HG03135 (cell line): Measurements from ENCODE around the gene NSD2.
A peak's percentile ranks its signal among the peaks of the same experiment; 100 is the strongest.

Experiments used
- ATAC-seq: cut with Tn5 transposase; IDR thresholded peaks from one replicate; pipeline ENCODE4 v1.9.1; 2021; ENCODE audit warnings: mild to moderate bottlenecking, moderate library complexity; ENCODE audit not compliant: unreplicated experiment

Gene NSD2

GRCh38 chr4:1862961-1863296 lies 8.3 kb upstream of the NSD2 start:
- no peak for ATAC-seq

GRCh38 chr4:1863297-1864033 lies 7.7 kb upstream of the NSD2 start:
- ATAC-seq, result no peak

GRCh38 chr4:1864076-1865008 lies 6.9 kb upstream of the NSD2 start:
- no peak for ATAC-seq

GRCh38 chr4:1866189-1866661 lies 5.0 kb upstream of the NSD2 start:
- no peak for ATAC-seq

- no peak for ATAC-seq
These were observed 2.9 kb upstream of the NSD2 start for GRCh38 chr4:1868293-1868692.

GRCh38 chr4:1868912-1869311 lies 2.3 kb upstream of the NSD2 start:
- no peak for ATAC-seq

GRCh38 chr4:1869530-1870327 lies 1.5 kb upstream of the NSD2 start:
- ATAC-seq, result peak; percentile 8

- peak; percentile 50 for ATAC-seq
These were observed 940 bp upstream of the NSD2 start for GRCh38 chr4:1870328-1870577.

GRCh38 chr4:1871471-1872021 lies 353 bp downstream of the NSD2 start:
- ATAC-seq, result peak; percentile 13

- ATAC-seq, result no peak
These were observed 1.7 kb downstream of the NSD2 start for GRCh38 chr4:1872870-1873269.

GRCh38 chr4:1873291-1873690 lies 2.1 kb downstream of the NSD2 start:
- ATAC-seq, result no peak

- ATAC-seq, result no peak
These were observed 2.6 kb downstream of the NSD2 start for GRCh38 chr4:1873776-1874175.

- ATAC-seq, result no peak
These were observed 3.0 kb downstream of the NSD2 start for GRCh38 chr4:1874201-1874600.

- ATAC-seq, result no peak
These were observed 8.3 kb downstream of the NSD2 start for GRCh38 chr4:1879485-1879884.

- ATAC-seq, result no peak
These were observed 9.1 kb downstream of the NSD2 start for GRCh38 chr4:1880332-1880731.

GRCh38 chr4:1882850-1883271 lies 11.7 kb downstream of the NSD2 start:
- ATAC-seq, result no peak

- no peak for ATAC-seq
These were observed 12.4 kb downstream of the NSD2 start for GRCh38 chr4:1883583-1883982.

- ATAC-seq, result no peak
These were observed 14.2 kb downstream of the NSD2 start for GRCh38 chr4:1885414-1885813.

GRCh38 chr4:1887052-1887451 lies 15.9 kb downstream of the NSD2 start:
- ATAC-seq, result no peak

- ATAC-seq, result no peak
These were observed 19.9 kb downstream of the NSD2 start for GRCh38 chr4:1890979-1891570.
